Activated T-cell treated with anti-CD3 and anti-CD28 coated beads, Interleukin-2, amount 50 U/mL, for 72 hours (primary cell): Measurements from ENCODE around the gene ANKRD50. TPM values are rescaled to one million over a fixed set of nuclear protein-coding genes. Genes with fewer than 3 reads are reported as not detected.

Source experiments
- ATAC-seq, 2 donors: fragments of 150-1000 bp; cut with Tn5 transposase; replicated peaks in 1 of 2; 2 replicates each; pipeline ENCODE4 v1.10.0; 2021; ENCODE audit warnings: moderate library complexity in 2 of 2, mild to moderate bottlenecking in 1 of 2
- DNase-seq, 2 donors: peaks; one replicate each; pipeline ENCODE4 v3.0.0; 2021 to 2022; ENCODE audit warnings: mixed read lengths in 1 of 2
- H3K27ac Mint-ChIP-seq: one replicate; pipeline ENCODE4 v1.8.0; 2022; ENCODE audit warnings: mild to moderate bottlenecking, moderate library complexity, mixed read lengths
- H3K27me3 Mint-ChIP-seq: one replicate; pipeline ENCODE4 v1.8.0; 2022; ENCODE audit warnings: low read depth, mixed read lengths
- H3K36me3 Mint-ChIP-seq, 2 donors: one replicate each; pipeline ENCODE4 v1.8.0; 2022; ENCODE audit warnings: mixed read lengths in 2 of 2, mild to moderate bottlenecking in 1 of 2; ENCODE audit not compliant: insufficient read depth in 2 of 2
- H3K4me1 Mint-ChIP-seq: one replicate; pipeline ENCODE4 v1.8.0; 2022; ENCODE audit warnings: low read depth, mixed read lengths
- H3K4me3 Mint-ChIP-seq, 2 donors: one replicate each; pipeline ENCODE4 v1.8.0; 2022; ENCODE audit warnings: mild to moderate bottlenecking in 2 of 2, mixed read lengths in 2 of 2, moderate library complexity in 2 of 2
- H3K9me3 Mint-ChIP-seq, 2 donors: one replicate each; pipeline ENCODE4 v1.8.0; 2022; ENCODE audit warnings: mixed read lengths in 2 of 2
- total RNA-seq, 2 donors: library from RNA; stranded (reverse); gene quantifications; one replicate each; pipeline ENCODE4 v1.2.3, GENCODE V29; 2022

ANKRD50 gene
- total RNA-seq, 2 donors from 2014 or later: 0.76 to 1.0 TPM

- ATAC-seq: no peak
- H3K27ac Mint-ChIP-seq: no peak overlapping the region
- H3K27me3 Mint-ChIP-seq: no peaks in the 10 kb centered on the region
- H3K4me1 Mint-ChIP-seq: no peaks in the 10 kb centered on the region
- H3K9me3 Mint-ChIP-seq: no peaks in the 10 kb centered on the region
- H3K36me3 Mint-ChIP-seq: no peaks in the 10 kb centered on the region
- H3K4me3 Mint-ChIP-seq: no peak overlapping the region
- DNase-seq: no peak
Measured at GRCh38 chr4:124726269-124726668, 13.7 kb upstream of the ANKRD50 start.

- H3K27ac Mint-ChIP-seq: no peak overlapping the region
- H3K4me3 Mint-ChIP-seq: no peak overlapping the region
- H3K9me3 Mint-ChIP-seq: no peaks in the 10 kb centered on the region
- H3K4me1 Mint-ChIP-seq: no peaks in the 10 kb centered on the region
- DNase-seq: no peak
- H3K27me3 Mint-ChIP-seq: no peaks in the 10 kb centered on the region
- no peak for ATAC-seq
- H3K36me3 Mint-ChIP-seq: no peaks in the 10 kb centered on the region
Measured at GRCh38 chr4:124722071-124722470, 9.5 kb upstream of the ANKRD50 start.

- no peak for ATAC-seq
- Mint-ChIP-seq H3K9me3 (no peaks in the 10 kb centered on the region), H3K4me1 (peaks cover 9% of the 10 kb centered on the region), H3K36me3 (no peaks in the 10 kb centered on the region), H3K27me3 (no peaks in the 10 kb centered on the region), H3K4me3 (no peak overlapping the region), H3K27ac (no peak overlapping the region)
- DNase-seq: no peak
Measured at GRCh38 chr4:124717101-124717500, 4.6 kb upstream of the ANKRD50 start.

- Mint-ChIP-seq H3K36me3 (no peaks in the 10 kb centered on the region), H3K27ac (no peak overlapping the region), H3K27me3 (no peaks in the 10 kb centered on the region), H3K4me1 (peaks cover 15% of the 10 kb centered on the region), H3K9me3 (no peaks in the 10 kb centered on the region), H3K4me3 (peak overlapping the region; percentile 72 to 88)
- DNase-seq (peak; percentile 19 to 33), ATAC-seq (peak; percentile 35 to 36)
Measured at GRCh38 chr4:124713185-124713592, 657 bp upstream of the ANKRD50 start.

- Mint-ChIP-seq H3K27ac (no peak overlapping the region), H3K9me3 (no peaks in the 10 kb centered on the region), H3K4me1 (peaks cover 16% of the 10 kb centered on the region), H3K4me3 (no peak overlapping the region), H3K36me3 (no peaks in the 10 kb centered on the region), H3K27me3 (no peaks in the 10 kb centered on the region)
- DNase-seq: peak in 1 of 2 donors; percentile 26
- ATAC-seq: peak; percentile 27 to 30
Measured at GRCh38 chr4:124711471-124712371, 811 bp downstream of the ANKRD50 start.

- DNase-seq (no peak), ATAC-seq (no peak)
- no peaks in the 10 kb centered on the region for H3K36me3 Mint-ChIP-seq
- no peak overlapping the region for H3K27ac Mint-ChIP-seq
- H3K9me3 Mint-ChIP-seq: no peaks in the 10 kb centered on the region
- H3K27me3 Mint-ChIP-seq: no peaks in the 10 kb centered on the region
- H3K4me3 Mint-ChIP-seq: no peak overlapping the region
- H3K4me1 Mint-ChIP-seq: peaks cover 16% of the 10 kb centered on the region
Measured at GRCh38 chr4:124710911-124711310, 1.6 kb downstream of the ANKRD50 start.

- Mint-ChIP-seq H3K4me3 (no peak overlapping the region), H3K27ac (no peak overlapping the region), H3K36me3 (no peaks in the 10 kb centered on the region), H3K4me1 (peaks cover 16% of the 10 kb centered on the region), H3K9me3 (no peaks in the 10 kb centered on the region), H3K27me3 (no peaks in the 10 kb centered on the region)
- no peak for ATAC-seq
- DNase-seq: no peak
Measured at GRCh38 chr4:124710015-124710741, 2.4 kb downstream of the ANKRD50 start.

- H3K27me3 Mint-ChIP-seq: no peaks in the 10 kb centered on the region
- no peak overlapping the region for H3K27ac Mint-ChIP-seq
- H3K9me3 Mint-ChIP-seq: no peaks in the 10 kb centered on the region
- peaks cover 16% of the 10 kb centered on the region for H3K4me1 Mint-ChIP-seq
- H3K4me3 Mint-ChIP-seq: no peak overlapping the region
- no peak for ATAC-seq
- H3K36me3 Mint-ChIP-seq: no peaks in the 10 kb centered on the region
- DNase-seq: no peak
Measured at GRCh38 chr4:124708517-124709300, 3.8 kb downstream of the ANKRD50 start.

GRCh38 chr4:124705393-124705792, 7.1 kb downstream of the ANKRD50 start:
- no peak for DNase-seq
- no peaks in the 10 kb centered on the region for H3K27me3 Mint-ChIP-seq
- H3K36me3 Mint-ChIP-seq: no peaks in the 10 kb centered on the region
- no peak for ATAC-seq
- peaks cover 7% of the 10 kb centered on the region for H3K4me1 Mint-ChIP-seq
- H3K27ac Mint-ChIP-seq: no peak overlapping the region
- no peaks in the 10 kb centered on the region for H3K9me3 Mint-ChIP-seq
- no peak overlapping the region for H3K4me3 Mint-ChIP-seq

- DNase-seq (no peak), ATAC-seq (no peak)
- Mint-ChIP-seq H3K27me3 (no peaks in the 10 kb centered on the region), H3K4me3 (no peak overlapping the region), H3K36me3 (no peaks in the 10 kb centered on the region), H3K9me3 (no peaks in the 10 kb centered on the region), H3K4me1 (no peaks in the 10 kb centered on the region), H3K27ac (no peak overlapping the region)
Measured at GRCh38 chr4:124703154-124703553, 9.4 kb downstream of the ANKRD50 start.

GRCh38 chr4:124697441-124697840, 15.1 kb downstream of the ANKRD50 start:
- Mint-ChIP-seq H3K27ac (no peak overlapping the region), H3K36me3 (no peaks in the 10 kb centered on the region), H3K9me3 (no peaks in the 10 kb centered on the region), H3K4me1 (no peaks in the 10 kb centered on the region), H3K4me3 (no peak overlapping the region), H3K27me3 (no peaks in the 10 kb centered on the region)
- no peak for ATAC-seq
- DNase-seq: no peak

- Mint-ChIP-seq H3K4me3 (no peak overlapping the region), H3K27me3 (no peaks in the 10 kb centered on the region), H3K27ac (no peak overlapping the region), H3K9me3 (no peaks in the 10 kb centered on the region), H3K4me1 (no peaks in the 10 kb centered on the region), H3K36me3 (no peaks in the 10 kb centered on the region)
- DNase-seq (no peak), ATAC-seq (no peak)
Measured at GRCh38 chr4:124696182-124696581, 16.4 kb downstream of the ANKRD50 start.
